GM23248 (cell line): ENCODE measurements around the gene SYMPK. TPM values are rescaled to one million over a fixed set of nuclear protein-coding genes. Genes with fewer than 3 reads are reported as not detected.
A peak's percentile ranks its signal among the peaks of the same experiment; 100 is the strongest.
"Not testable (repeated sequence)": the region's sequence is repeated elsewhere in the genome, so short reads cannot be mapped to it uniquely, and the experiment has no call there.

Experiments used
- DNase-seq: peaks from one replicate; pipeline ENCODE4 v3.0.0-alpha.2; 2015
- H2AFZ ChIP-seq: fragments of 200-600 bp; sonication (generic); 2 replicates; pipeline ENCODE4 v1.6.1; 2016; ENCODE audit warnings: antibody characterized with exemption
- H3F3A ChIP-seq: fragments of 200-600 bp; sonication (generic); 2 replicates; pipeline ENCODE4 v1.6.1; 2016; ENCODE audit warnings: mild to moderate bottlenecking, antibody characterized with exemption, mixed run types; ENCODE audit not compliant: insufficient read depth
- H3K27ac ChIP-seq: fragments of 200-600 bp; sonication (generic); 2 replicates; pipeline ENCODE4 v1.5.1; 2016; ENCODE audit warnings: mild to moderate bottlenecking
- H3K27me3 ChIP-seq: fragments of 200-600 bp; sonication (generic); replicated peaks from 2 replicates; pipeline ENCODE4 v1.6.1; 2016; ENCODE audit warnings: mild to moderate bottlenecking; ENCODE audit not compliant: insufficient read depth
- H3K36me3 ChIP-seq: fragments of 200-600 bp; sonication (generic); 2 replicates; pipeline ENCODE4 v1.6.1; 2016; ENCODE audit warnings: low read depth, mild to moderate bottlenecking
- H3K4me1 ChIP-seq: fragments of 200-600 bp; sonication (generic); 2 replicates; pipeline ENCODE4 v1.6.1; 2016; ENCODE audit warnings: mild to moderate bottlenecking; ENCODE audit not compliant: insufficient read depth
- H3K4me2 ChIP-seq: fragments of 200-600 bp; sonication (generic); one replicate; pipeline ENCODE4 v1.6.1; 2016; ENCODE audit warnings: mild to moderate bottlenecking; ENCODE audit not compliant: unreplicated experiment
- H3K4me3 ChIP-seq: fragments of 200-600 bp; sonication (generic); 2 replicates; pipeline ENCODE4 v1.5.1; 2016; ENCODE audit warnings: mild to moderate bottlenecking
- H3K79me2 ChIP-seq: fragments of 200-600 bp; sonication (generic); 2 replicates; pipeline ENCODE4 v1.6.1; 2016; ENCODE audit warnings: mild to moderate bottlenecking; ENCODE audit not compliant: insufficient read depth
- H3K9ac ChIP-seq: fragments of 200-600 bp; sonication (generic); 2 replicates; pipeline ENCODE4 v1.6.1; 2016; ENCODE audit warnings: mild to moderate bottlenecking
- H3K9me2 ChIP-seq: fragments of 200-600 bp; sonication (generic); 2 replicates; pipeline ENCODE4 v1.6.1; 2016; ENCODE audit warnings: mixed run types, mild to moderate bottlenecking, moderate library complexity; ENCODE audit not compliant: insufficient read depth
- H3K9me3 ChIP-seq: fragments of 200-600 bp; sonication (generic); one replicate; pipeline ENCODE4 v1.6.1; 2017; ENCODE audit warnings: low read depth
- H4K20me1 ChIP-seq: fragments of 200-600 bp; sonication (generic); 2 replicates; pipeline ENCODE4 v1.6.0; 2016; ENCODE audit not compliant: insufficient read depth
- EZH2 ChIP-seq: fragments of 200-600 bp; sonication (generic); IDR thresholded peaks from 2 replicates; pipeline ENCODE4 v1.6.1; 2018; ENCODE audit warnings: antibody characterized with exemption, mild to moderate bottlenecking; ENCODE audit not compliant: insufficient read depth, poor library complexity, severe bottlenecking
- EZH2phosphoT487 ChIP-seq: fragments of 200-600 bp; sonication (generic); IDR thresholded peaks from 2 replicates; pipeline ENCODE4 v1.6.1; 2018; ENCODE audit warnings: antibody characterized with exemption, moderate library complexity, mild to moderate bottlenecking, low read depth; ENCODE audit not compliant: insufficient read depth
- whole genome bisulfite sequencing, 2 experiments: methylation state at CpG; one replicate each; pipeline ENCODE4 v1.1.6; 2015 to 2017; ENCODE audit warnings: low lambda C conversion rate in 2 of 2, low coverage in 1 of 2; ENCODE audit errors: missing lambda C conversion rate in 2 of 2; 5-methylcytosine and 5-hydroxymethylcytosine counted together
- in situ Hi-C: fragments of 300-500 bp; cut with MboI; formaldehyde crosslinking; loops from 2 replicates; pipeline ENCODE4 v1.15.0; 2020
- polyA plus RNA-seq: library from polyadenylated mRNA; unstranded; fragments of >200 nt; fragmentation: Nextera tagmentation; extraction: Ambion mirVana; gene quantifications from 2 replicates; pipeline ENCODE4 v1.2.1, GENCODE V29; 2016
- total RNA-seq: library from RNA; depleted of rRNA; stranded (reverse); fragments of >200 nt; shearing (Covaris generic); gene quantifications from 2 replicates; pipeline ENCODE4 v1.2.3, GENCODE V29; 2014

Gene SYMPK
- total and polyA plus RNA-seq, 2 experiments from 2014 or later: 17.8 to 28.1 TPM

GRCh38 chr19:45900738-45901431 is 37.9 kb upstream of the SYMPK start:
- Histone ChIP-seq H3K4me2 (peak overlapping the region; percentile 87), H3K27me3 (no peaks in the 10 kb centered on the region), H3K9me2 (no peaks in the 10 kb centered on the region), H3K9me3 (no peaks in the 10 kb centered on the region), H3K36me3 (no peaks in the 10 kb centered on the region; the same call in 1 of the 2 replicates), H4K20me1 (no peaks in the 10 kb centered on the region), H2AFZ (peak overlapping the region; percentile 89), H3F3A (0 out of 2 replicates have a peak, but pooled peaks cover 1% of the 10 kb centered on the region), H3K27ac (no peak overlapping the region), H3K4me1 (peaks cover 5% of the 10 kb centered on the region; the same call in 1 of the 2 replicates), H3K79me2 (peaks cover 22% of the 10 kb centered on the region), H3K4me3 (peak overlapping the region; percentile 81), H3K9ac (peak overlapping the region; percentile 81)
- DNase-seq: no peak
- TF ChIP-seq EZH2phosphoT487 (no peak), EZH2 (no peak)
- 65 to 78% methylated on average over 9 to 22 of the region's 22 CpGs for WGBS, 2 experiments
- in situ Hi-C loops: no loop called here

DNA sequence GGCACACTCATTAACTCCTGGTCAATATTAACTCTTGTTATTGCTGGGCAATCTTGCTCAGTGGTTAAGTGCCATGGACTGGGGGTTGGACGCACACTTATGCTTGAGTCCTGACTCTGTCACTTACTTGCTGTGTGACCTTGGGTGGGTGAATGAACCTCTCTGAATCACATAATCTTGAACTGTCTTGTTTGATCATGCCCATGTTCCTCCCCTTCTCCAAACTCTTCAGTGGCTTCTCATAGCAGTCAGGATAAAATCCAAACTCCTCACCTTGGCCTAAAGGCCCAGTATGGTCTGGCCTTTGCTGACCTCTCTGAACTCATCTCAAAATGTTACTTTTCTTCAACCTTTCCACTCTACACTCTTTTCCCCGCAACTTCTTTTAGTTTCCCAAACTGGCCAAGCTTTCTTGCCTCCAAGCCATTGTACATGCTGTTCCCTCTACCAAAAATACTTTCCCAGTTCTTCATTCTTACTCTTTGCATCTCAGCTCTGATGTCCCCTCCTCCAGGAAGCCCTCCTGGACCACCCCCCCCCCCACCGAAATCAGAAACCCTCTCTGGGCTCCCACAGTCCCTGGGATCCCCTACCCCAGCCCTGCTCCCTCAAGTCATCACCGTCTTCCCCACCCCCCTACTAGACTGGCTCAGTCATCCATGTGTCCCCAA is 37.1 kb upstream of the SYMPK start:
- WGBS, 2 experiments: 98% methylated on average over 3 to 4 of the region's 4 CpGs
- Histone ChIP-seq H3K27me3 (no peaks in the 10 kb centered on the region), H3F3A (no peaks in the 10 kb centered on the region), H3K27ac (no peak overlapping the region), H3K79me2 (peaks cover 22% of the 10 kb centered on the region), H3K4me2 (no peak overlapping the region), H3K9ac (no peak overlapping the region), H3K9me2 (no peaks in the 10 kb centered on the region), H2AFZ (no peak overlapping the region), H3K4me3 (no peak overlapping the region), H3K36me3 (no peaks in the 10 kb centered on the region; the same call in 1 of the 2 replicates), H3K9me3 (no peaks in the 10 kb centered on the region), H4K20me1 (no peaks in the 10 kb centered on the region), H3K4me1 (peaks cover 5% of the 10 kb centered on the region; the same call in 1 of the 2 replicates)
- in situ Hi-C loops: no loop called here
- TF ChIP-seq EZH2 (no peak), EZH2phosphoT487 (no peak)
- DNase-seq: no peak

GRCh38 chr19:45899253-45899652 is 36.3 kb upstream of the SYMPK start:
- TF ChIP-seq EZH2 (no peak), EZH2phosphoT487 (no peak)
- Histone ChIP-seq H3K4me1 (peaks cover 5% of the 10 kb centered on the region; the same call in 1 of the 2 replicates), H3K79me2 (peaks cover 22% of the 10 kb centered on the region), H3F3A (no peaks in the 10 kb centered on the region), H3K4me2 (no peak overlapping the region), H3K36me3 (no peaks in the 10 kb centered on the region; the same call in 1 of the 2 replicates), H3K9me2 (no peaks in the 10 kb centered on the region), H4K20me1 (no peaks in the 10 kb centered on the region), H3K27me3 (no peaks in the 10 kb centered on the region), H3K4me3 (no peak overlapping the region), H3K9me3 (no peaks in the 10 kb centered on the region), H2AFZ (no peak overlapping the region), H3K9ac (no peak overlapping the region), H3K27ac (no peak overlapping the region)
- no peak for DNase-seq
- WGBS, 2 experiments: 86 to 87% methylated on average over 7 of the region's 7 CpGs
- in situ Hi-C loops: no loop called here

DNA sequence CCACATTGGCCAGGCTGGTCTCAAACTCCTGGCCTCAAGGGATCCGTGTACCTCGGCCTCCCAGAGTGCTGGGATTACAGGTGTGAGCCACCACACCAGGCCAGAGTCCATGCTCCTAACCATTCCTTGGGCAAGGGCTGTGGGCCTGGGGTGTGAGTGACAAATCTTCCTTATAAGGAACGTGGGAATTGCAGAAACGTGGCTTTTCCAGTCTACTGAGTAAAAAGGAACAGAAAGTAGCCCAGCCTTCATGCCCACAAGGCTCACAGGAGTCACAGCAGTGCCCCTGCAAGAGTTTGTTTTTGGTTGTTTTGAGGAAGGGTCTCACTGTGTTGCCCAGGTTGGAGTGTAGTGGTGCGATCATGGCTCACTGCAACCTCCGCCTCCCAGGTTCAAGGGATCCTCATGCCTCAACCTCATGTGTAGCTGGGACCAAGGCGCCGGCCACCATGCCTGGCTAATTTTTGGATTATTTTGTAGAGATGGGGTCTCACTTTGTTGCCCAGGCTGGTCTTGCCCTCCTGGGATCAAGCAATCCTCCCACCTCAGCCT is 34.4 kb upstream of the SYMPK start:
- Histone ChIP-seq H3K36me3 (no peaks in the 10 kb centered on the region; the same call in 1 of the 2 replicates), H3K4me2 (no peak overlapping the region), H3K9me2 (no peaks in the 10 kb centered on the region), H4K20me1 (no peaks in the 10 kb centered on the region), H3K9me3 (no peaks in the 10 kb centered on the region), H3K9ac (no peak overlapping the region), H3F3A (no peaks in the 10 kb centered on the region), H3K79me2 (peaks cover 22% of the 10 kb centered on the region), H3K27ac (no peak overlapping the region), H3K27me3 (no peaks in the 10 kb centered on the region), H2AFZ (no peak overlapping the region), H3K4me1 (peaks cover 5% of the 10 kb centered on the region; the same call in 1 of the 2 replicates), H3K4me3 (no peak overlapping the region)
- in situ Hi-C loops: no loop called here
- 92 to 94% methylated on average over 8 of the region's 8 CpGs for WGBS, 2 experiments
- TF ChIP-seq EZH2 (no peak), EZH2phosphoT487 (no peak)
- no peak for DNase-seq

DNA sequence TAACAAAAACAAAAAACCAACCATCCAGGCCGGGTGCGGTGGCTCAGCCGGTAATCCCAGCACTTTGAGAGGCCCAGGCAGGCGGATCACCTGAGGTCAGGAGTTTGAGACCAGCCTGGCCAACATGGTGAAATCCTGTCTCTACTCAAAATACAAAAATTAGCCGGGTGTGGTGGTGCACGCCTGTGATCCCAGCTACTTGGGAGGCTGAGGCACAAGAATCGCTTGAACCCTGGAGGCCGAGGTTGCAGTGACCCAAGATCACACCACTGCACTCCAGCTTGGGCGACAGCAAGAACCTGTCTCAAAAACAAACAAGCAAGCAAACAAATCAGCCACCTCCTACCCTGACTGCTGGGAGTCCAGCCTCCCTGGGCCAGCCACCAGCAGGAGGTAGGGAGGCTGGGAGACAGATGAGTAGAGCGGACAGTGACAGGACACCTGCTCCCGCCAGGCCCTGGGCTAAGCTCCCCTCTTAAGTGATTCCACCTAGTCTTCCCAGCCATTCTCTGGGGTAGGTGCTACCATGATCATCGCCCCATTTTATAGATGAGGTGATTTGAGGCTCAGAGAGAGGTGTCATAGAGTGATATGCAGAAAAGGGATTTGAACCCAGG is 33.1 kb upstream of the SYMPK start:
- in situ Hi-C loops, H2AFZ ChIP-seq, H3K9me2 ChIP-seq, H3K27me3 ChIP-seq, H3K9ac ChIP-seq, H3K9me3 ChIP-seq, DNase-seq, H3K27ac ChIP-seq, H3K4me3 ChIP-seq, H3F3A ChIP-seq, H3K4me1 ChIP-seq, H3K4me2 ChIP-seq, H4K20me1 ChIP-seq, H3K36me3 ChIP-seq: not testable (repeated sequence)
- 88 to 89% methylated on average over 12 of the region's 12 CpGs for WGBS, 2 experiments
- H3K79me2 ChIP-seq: peaks cover 13% of the 10 kb centered on the region
